Astrocyte (in vitro differentiated cells and primary cell): ENCODE results near the gene FRMD3.

Experiments
- EZH2 ChIP-seq: IDR thresholded peaks from 2 replicates; pipeline ENCODE4 v1.6.1; 2012; ENCODE audit warnings: mild to moderate bottlenecking, low read length, inconsistent platforms; ENCODE audit not compliant: insufficient read depth
- TF ChIP-seq, protein P1 (sequence below): IDR thresholded peaks from 2 replicates; pipeline ENCODE4 v1.5.1; 2011; ENCODE audit warnings: low read depth, mild to moderate bottlenecking, inconsistent platforms, low read length, moderate library complexity; ENCODE audit not compliant: insufficient read depth

DNA sequence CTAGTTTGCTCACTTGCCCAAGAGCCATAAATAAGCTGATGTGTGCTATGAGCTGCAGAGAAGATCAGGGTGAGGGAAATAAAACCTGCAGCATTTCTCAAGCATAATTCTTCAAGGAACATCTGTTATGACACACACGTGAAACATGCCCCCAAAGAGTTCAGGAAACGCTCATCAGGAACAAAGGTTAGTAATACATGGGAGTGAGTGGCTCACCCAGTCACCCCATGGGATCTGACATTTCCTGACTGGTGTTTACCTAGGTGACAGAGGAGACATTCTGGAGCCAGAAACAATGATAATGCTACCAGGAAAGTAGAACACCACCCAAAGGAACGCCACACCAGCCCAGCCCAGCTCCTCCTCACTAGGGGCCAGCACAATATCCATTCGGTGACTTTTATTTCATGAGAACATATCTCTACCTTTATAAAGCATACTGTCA lies 66.0 kb downstream of the FRMD3 start:
- TF ChIP-seq, protein P1, sequence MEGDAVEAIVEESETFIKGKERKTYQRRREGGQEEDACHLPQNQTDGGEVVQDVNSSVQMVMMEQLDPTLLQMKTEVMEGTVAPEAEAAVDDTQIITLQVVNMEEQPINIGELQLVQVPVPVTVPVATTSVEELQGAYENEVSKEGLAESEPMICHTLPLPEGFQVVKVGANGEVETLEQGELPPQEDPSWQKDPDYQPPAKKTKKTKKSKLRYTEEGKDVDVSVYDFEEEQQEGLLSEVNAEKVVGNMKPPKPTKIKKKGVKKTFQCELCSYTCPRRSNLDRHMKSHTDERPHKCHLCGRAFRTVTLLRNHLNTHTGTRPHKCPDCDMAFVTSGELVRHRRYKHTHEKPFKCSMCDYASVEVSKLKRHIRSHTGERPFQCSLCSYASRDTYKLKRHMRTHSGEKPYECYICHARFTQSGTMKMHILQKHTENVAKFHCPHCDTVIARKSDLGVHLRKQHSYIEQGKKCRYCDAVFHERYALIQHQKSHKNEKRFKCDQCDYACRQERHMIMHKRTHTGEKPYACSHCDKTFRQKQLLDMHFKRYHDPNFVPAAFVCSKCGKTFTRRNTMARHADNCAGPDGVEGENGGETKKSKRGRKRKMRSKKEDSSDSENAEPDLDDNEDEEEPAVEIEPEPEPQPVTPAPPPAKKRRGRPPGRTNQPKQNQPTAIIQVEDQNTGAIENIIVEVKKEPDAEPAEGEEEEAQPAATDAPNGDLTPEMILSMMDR = no peak
- no peak for TF ChIP-seq EZH2
